Forelimb muscle (tissue), 1 donor: Measurements from ENCODE around the gene EGR2. TPM values are rescaled to one million over a fixed set of nuclear protein-coding genes. Genes with fewer than 3 reads are reported as not detected.

Experiments
- DNase-seq: peaks from one replicate; pipeline ENCODE4 v3.0.0-alpha.2; 2013; ENCODE audit warnings: low read depth
- polyA plus RNA-seq: library from polyadenylated mRNA; unstranded; fragments of 120-200 nt; gene quantifications from one replicate; pipeline ENCODE4 v1.2.1, GENCODE V29; 2013; ENCODE audit not compliant: insufficient read length

The EGR2 gene
- polyA plus RNA-seq, 1 donor: 2.5 TPM

DNA sequence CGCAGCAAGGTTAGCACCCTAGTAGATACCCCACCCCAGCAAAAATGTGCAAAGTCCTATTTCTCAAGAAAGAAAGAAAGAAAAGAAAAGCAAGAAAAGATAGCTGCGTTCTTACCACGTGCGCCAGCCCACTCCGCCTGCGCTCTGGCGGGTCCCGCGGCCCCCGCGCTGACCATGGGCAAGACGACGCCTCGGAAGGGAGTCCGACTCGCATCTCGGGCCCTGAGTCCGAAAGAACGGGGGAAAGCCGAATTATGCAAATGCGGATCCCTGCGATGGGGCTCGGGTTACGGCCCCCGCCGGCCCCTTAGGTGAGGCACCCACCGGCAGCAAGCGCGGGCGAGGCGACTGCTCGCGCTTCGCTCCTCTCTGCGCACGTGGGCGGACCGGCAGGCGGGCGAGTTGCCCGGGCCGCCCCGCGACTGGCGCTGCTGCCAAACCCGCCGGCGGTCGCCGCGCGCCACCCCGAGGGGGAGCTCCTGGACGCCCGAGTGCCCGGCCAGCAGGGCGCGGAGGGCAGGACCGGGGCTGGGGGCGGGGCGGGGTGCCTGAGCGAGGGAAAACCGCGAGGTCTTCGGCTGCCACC, 2.4 kb upstream of the EGR2 start:
- DNase-seq: no peak

- no peak for DNase-seq
These were observed 1.7 kb upstream of the EGR2 start for GRCh38 chr10:62817766-62818425.

DNA sequence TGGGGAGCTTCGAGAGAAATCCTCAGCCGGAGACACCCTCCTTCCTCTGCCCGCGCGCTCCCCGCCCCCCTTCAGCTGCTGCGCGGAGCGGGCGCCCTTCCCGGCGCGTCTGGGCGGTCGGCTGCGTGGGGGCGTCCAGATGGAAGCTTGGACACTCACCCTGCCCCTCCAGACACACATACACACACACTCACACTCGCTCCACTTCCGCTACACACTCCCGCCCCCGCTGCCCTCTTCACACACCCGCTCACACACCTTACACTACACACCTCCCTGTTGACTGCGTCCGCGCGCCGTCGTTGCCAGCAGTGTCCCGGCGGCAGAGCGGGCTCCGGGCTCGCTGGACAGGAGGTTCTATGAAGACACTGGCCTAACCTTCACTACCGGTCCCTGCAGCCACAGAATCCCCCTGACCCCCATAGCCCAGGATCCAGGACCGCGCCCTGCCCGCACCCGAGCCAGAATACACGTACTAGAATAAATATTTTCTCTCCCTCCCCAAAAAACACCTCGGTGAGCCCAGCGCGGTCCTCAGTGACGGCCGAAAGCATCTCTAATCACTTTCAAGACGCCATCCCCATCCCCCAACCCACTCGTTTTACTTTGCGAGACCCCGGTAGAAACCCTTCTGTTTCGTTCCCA, 1.1 kb upstream of the EGR2 start:
- DNase-seq: no peak

DNA sequence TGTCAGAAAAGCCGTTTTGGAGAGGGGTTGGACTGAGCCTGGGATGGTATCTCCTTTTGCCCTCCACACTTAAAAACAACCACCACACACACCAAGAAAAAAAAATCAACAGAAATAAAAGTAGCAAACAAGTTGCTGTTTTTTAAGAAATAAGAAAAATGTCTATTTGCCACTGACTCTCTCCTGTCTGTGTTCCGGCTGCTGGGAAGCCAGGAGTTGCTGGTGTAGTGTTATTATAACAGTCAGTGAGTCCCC, 163 bp downstream of the EGR2 start:
- no peak for DNase-seq

DNA sequence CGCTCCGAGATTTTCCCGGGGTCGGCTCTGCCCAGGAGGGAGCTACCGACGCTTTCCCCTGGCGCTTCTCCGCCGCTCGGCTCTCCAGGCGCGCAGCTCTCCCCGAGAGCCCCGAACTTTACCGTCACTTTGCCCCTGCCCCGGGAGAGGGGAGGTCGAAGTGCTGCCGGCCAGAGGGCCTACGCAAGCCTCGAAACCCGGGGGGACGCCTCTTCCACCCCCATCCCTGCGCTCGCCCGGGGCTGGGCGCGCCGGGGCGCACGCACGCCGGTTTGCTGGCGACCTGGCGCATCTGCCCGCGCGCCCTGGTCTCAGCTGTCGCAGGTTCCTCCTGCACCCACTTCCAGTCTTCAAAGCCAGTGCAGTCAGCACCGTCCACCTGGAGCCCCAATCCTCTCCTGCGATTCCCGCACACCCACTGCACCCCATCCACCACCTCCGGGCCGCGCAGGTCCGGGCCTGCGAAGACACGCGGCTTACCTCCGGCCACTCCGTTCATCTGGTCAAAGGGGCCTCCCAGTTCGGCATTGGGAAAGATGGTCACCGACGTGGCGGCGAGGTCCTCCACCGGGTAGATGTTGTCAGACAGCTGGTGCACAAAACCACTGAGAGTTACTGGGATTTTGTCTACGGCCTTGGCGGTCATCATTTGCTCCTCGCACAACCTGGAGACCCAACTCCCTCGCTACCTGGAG, 638 bp downstream of the EGR2 start:
- no peak for DNase-seq

DNA sequence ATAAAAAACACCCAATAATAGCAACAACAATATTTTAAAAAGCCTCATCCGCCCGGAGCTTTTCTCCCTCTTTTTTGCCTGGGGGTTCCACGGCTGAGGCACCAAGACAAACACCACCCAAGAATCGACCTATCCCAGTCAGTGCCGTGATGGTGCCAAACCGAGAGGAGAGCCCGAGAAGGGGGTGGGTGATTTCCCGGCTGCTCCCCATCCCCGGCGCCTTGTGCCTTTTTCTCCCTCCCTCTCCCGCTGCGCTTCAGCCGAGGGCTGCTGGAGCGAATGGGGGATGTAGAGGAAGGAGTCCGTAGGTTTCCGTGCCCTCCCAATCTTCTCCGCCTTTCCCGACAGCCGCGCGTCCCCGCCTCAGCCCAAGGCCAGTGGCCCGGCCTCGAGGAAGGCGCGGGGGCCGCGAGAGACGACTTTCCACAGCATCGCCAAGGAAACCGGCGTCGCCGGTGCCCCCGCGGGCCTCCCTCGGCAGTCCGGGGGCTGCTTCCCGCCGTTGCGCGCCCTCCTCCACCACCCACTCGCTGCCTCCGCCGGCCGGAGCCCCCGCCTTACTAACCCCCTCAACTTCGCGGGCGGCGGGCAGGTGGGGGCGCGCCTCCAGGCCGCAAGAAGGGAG, 1.3 kb downstream of the EGR2 start:
- no peak for DNase-seq

DNA sequence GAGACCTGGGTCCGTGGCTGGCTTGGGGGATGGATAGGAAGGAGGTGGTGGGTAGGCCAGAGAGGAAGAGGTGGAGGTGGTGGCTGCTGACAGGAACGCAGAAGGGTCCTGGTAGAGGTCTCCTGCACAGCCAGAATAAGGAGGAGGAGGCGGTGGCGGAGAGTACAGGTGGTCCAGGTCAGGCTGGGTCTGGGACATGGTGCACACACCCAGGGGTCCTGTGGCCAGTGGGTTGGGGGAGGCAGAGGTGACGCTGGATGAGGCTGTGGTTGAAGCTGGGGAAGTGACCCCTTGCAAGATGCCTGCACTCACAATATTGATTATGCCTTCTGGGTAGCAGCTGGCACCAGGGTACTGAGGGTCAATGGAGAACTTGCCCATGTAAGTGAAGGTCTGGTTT, 2.2 kb downstream of the EGR2 start:
- DNase-seq: no peak

- no peak for DNase-seq
These were observed 2.7 kb downstream of the EGR2 start for GRCh38 chr10:62813453-62813852.

- no peak for DNase-seq
These were observed 3.3 kb downstream of the EGR2 start for GRCh38 chr10:62812672-62813439.

DNA sequence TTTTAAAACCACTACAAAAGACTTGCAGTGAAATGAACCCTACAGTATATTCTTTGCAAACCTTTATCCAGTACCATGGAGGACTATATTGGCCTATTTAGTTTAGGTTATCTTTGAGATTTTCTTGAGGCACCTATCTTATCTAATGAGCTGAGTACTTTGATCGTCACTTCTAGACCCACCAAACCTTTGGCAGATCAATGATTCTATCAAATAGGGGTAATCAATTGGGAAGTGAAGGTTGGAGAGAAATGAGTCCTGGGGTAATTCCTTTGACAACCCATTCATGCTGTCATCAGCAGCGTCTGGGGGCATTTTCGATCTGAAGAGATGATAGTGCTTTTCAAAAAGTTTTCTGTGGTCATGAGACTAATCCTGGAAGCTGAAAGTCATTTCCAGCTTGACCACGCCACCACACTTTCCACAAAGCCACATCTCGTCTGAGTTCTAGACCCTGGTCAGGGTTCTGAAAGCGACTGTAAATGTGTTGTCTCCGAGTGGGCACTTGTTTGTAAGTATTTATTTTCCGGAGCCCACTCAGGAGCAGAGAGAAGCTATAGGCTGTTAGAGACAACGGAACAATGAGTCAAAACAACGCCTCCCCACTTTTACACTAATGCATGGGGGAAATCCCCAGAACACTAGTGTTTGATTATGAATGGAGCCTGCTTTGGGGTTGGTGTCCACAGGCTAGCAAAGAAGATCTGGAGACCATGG, 4.8 kb downstream of the EGR2 start:
- no peak for DNase-seq

DNA sequence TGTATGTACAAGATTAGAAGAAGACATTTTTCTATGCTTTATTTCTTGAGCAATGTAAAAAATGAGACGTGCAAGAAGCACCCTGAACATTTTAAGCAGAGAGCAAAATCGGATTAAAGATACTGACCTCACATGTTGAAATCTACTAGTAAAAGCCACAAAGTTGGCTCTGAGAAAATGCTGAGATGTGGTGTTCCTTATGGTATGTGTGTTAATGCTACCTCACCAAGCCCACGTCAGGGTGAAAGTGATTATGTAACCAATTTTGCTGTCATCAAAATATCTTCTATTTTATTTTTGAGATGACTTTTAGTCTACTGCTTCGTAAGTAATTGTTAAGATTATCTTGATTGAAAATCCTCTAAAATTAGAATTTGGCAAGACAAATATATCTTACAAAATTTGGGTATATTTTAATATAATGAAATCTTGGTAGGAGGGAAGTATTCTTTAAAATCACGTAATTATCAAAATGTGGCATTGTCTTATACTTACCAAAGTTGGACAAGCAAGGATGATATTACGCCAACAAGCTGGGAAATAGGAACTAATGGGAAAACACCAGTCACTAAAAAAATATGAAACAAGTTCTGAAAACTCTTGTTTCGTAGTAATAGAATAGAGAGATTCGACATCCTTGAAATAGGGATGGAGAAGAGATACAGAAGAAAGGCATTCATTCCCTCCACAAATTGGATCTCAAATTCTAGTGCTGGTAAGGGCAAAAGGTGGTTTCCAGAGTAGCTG, 5.8 kb downstream of the EGR2 start:
- no peak for DNase-seq

DNA sequence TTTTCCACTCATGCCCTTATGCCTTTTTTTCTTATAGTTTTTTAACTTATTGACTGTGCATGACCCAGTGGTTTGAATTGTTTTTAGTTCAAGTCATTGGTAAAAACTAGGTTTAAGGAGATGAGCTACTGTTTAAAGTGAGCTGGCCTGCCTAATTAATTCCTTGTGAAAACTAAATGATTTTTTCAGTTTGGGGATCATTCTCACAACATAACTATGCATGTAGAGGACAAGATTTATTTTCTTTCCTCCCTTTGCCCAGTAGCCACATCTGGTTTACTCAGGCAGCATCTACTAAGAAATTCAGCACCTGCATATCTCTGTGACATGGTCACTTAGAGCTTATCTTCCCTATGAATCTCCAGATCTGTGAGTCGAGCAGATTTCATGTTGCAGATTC, 9.9 kb downstream of the EGR2 start:
- no peak for DNase-seq

- DNase-seq: no peak
These were observed 10.7 kb downstream of the EGR2 start for GRCh38 chr10:62805231-62806099.

GRCh38 chr10:62804356-62805230, 11.6 kb downstream of the EGR2 start, which contains the start of gene ADO:
TSS of gene ADO (plus strand) at chr10:62804720. CDS start at chr10:62805060, 340 bp downstream.
- DNase-seq: no peak

DNA sequence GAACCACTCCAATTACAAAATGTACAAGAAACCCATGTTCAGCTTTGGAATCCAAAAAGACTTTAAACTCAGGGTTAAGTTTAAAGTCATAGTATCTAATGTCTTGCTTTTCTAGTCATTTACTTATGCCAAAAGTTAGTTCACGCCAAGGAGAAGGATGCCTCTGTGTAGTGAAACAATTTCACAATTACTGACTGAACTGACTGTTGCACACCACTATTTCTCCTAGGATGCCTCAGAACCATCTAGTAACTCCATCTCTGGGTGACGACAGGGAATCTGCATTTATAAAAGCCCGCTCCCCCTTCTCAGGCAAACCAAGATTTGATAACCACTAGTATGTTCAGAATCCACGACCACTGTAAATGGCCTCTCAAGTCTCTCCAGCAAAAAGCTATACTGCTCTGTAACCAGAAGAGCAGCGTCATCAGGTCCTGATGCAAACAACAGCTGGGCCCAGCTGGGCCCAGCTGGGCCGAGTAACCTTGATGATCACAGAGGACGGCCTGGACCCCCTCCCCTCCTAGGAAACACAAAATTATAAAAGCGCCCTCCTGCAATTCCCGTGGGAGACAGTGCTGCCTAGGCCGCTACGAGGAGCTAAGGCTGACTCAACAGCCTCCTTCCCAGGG, 12.3 kb downstream of the EGR2 start:
- DNase-seq: no peak

GRCh38 chr10:62801871-62802270, 14.3 kb downstream of the EGR2 start:
- DNase-seq: no peak

GRCh38 chr10:62796896-62797295, 19.3 kb downstream of the EGR2 start:
- no peak for DNase-seq

DNA sequence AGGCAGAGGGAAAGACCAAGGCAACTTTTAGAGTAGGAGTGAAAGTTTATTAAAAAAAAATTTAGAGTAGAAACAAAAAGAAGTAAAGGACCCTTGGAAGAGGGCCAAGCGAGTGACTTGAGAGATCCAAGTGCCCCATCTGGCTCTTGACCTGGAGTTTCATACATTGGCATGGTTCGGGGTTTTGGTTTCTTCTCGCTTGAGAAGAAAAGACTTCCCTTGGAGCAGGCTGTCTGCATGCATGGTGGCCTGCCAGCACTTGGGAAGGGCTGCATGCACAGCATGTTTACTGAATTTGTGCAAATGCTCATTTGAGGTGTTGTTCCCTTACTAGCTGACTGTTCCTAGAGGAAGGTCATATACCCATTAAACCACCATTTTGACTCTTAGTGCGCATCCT, 20.4 kb downstream of the EGR2 start:
- no peak for DNase-seq
